ENCODE data around the gene CYP27A1. TPM values are rescaled to one million over a fixed set of nuclear protein-coding genes. Genes with fewer than 3 reads are reported as not detected.

The CYP27A1 gene
- total RNA-seq, 2 experiments from 2014 or later: 0.23 TPM; not detected in 1

DNA sequence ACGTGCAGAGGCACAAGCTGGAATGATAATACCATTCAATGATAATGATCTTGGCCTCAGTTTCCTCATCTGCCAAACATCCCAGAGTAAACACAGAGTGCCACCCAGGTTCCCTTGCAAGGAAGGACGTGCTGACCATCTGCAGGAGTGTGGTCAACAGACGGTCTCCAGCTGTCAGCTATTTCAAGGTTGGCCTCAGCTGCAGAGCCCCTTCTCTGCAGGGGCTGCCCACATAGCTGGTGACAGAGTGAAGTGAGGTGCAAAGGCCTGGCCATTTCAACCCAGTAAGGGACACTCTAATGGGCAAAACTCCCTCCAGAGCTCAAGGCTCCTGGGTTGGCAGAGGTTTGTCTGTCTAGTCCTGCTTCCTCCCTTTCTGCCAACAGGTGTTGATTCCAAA, 69.3 kb downstream of the CYP27A1 start:
- no peaks in the 10 kb centered on the region for H3K79me2 ChIP-seq (ENCODE audit: insufficient read depth, low read depth, low read length)
- H3K4me1 ChIP-seq (ENCODE audit: insufficient read depth, low read length, poor library complexity, severe bottlenecking): no peaks in the 10 kb centered on the region
- H3K27ac ChIP-seq (ENCODE audit: low read depth, low read length, poor library complexity, severe bottlenecking): no peak overlapping the region
- H3K36me3 ChIP-seq (ENCODE audit: insufficient read depth, low read length): no peaks in the 10 kb centered on the region
- H3K4me3 ChIP-seq (ENCODE audit: low read depth, low read length, poor library complexity, severe bottlenecking): no peak overlapping the region
- ChIA-PET CTCF (ENCODE audit: unreplicated experiment) (interaction anchor here (0.6 to 1.5 kb wide), 2 partner anchors 58 to 194 kb away, joined by 3 to 4 read pairs; no protein-coding TSS in a partner anchor), POLR2A (interaction anchor here (0.6 kb wide), 1 partner anchor 89 kb away, joined by 7 read pairs; no protein-coding TSS in a partner anchor)
- H3K4me2 ChIP-seq (ENCODE audit: low read length): no peak overlapping the region
- no peaks in the 10 kb centered on the region for H3K9me2 ChIP-seq (ENCODE audit: insufficient read depth, low read length)
- H3K9me3 ChIP-seq (ENCODE audit: low read length): no peaks in the 10 kb centered on the region
- TF ChIP-seq, protein P1, sequence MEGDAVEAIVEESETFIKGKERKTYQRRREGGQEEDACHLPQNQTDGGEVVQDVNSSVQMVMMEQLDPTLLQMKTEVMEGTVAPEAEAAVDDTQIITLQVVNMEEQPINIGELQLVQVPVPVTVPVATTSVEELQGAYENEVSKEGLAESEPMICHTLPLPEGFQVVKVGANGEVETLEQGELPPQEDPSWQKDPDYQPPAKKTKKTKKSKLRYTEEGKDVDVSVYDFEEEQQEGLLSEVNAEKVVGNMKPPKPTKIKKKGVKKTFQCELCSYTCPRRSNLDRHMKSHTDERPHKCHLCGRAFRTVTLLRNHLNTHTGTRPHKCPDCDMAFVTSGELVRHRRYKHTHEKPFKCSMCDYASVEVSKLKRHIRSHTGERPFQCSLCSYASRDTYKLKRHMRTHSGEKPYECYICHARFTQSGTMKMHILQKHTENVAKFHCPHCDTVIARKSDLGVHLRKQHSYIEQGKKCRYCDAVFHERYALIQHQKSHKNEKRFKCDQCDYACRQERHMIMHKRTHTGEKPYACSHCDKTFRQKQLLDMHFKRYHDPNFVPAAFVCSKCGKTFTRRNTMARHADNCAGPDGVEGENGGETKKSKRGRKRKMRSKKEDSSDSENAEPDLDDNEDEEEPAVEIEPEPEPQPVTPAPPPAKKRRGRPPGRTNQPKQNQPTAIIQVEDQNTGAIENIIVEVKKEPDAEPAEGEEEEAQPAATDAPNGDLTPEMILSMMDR (conservative IDR thresholded peaks at IDR 0.05; ENCODE audit: low read length): no peak
- no peak for TF ChIP-seq EZH2phosphoT487 (IDR thresholded peaks at IDR 0.05; ENCODE audit: borderline replicate concordance, low read depth, low read length)
- no peak overlapping the region for H2AFZ ChIP-seq (ENCODE audit: low read length)
- no peak for DNase-seq (ENCODE audit: low spot score)
- BruUV-seq (replicated peaks): no TSS peak
- H4K20me1 ChIP-seq (ENCODE audit: insufficient read depth, low read length): no peaks in the 10 kb centered on the region
- intact Hi-C loops (cut with micrococcal nuclease; ENCODE audit: unreplicated experiment): loop anchor here (5.0 kb wide), 1 partner anchor 146 kb away; no protein-coding TSS in a partner anchor

DNA sequence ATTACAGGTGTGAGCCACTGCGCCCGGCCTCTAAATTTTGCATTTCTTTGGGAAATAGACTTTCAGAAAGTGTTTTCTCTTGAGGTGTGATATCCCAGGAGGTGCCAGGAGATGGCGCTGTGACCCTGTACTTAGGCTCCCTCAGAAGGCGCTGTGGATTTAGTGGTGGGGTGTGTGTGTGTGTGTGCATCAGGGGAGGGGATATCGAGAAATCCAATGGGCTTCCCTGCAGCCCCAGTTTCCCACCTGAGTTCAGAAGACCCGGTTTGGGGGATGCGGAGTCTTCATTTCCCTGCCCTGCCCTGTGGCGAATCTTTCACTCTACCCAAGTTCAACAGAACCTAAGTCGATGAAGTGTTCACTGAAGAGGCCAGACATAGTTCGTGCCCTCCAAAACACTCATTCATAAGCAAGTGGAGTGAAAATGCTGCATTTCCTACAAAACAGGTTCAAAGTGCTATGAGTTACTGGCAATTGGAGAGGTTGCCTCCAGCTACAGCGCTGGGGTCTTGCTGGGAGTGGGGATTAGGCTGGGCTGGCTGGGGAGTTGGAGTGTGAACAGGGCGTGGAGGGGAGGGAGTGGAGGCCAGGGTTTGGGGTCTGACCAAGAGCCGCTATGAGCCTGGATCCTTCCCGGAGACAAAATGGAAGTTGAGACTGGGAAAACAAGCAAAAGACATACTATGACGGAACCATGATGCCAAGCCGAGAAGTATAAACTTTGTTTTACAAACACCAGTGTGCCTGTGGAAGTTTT, 71.1 kb downstream of the CYP27A1 start:
- no peaks in the 10 kb centered on the region for H3K4me1 ChIP-seq (ENCODE audit: insufficient read depth, low read length, poor library complexity, severe bottlenecking)
- H3K36me3 ChIP-seq (ENCODE audit: insufficient read depth, low read length): no peaks in the 10 kb centered on the region
- no TSS peak for BruUV-seq (replicated peaks)
- no peaks in the 10 kb centered on the region for H4K20me1 ChIP-seq (ENCODE audit: insufficient read depth, low read length)
- no peaks in the 10 kb centered on the region for H3K9me2 ChIP-seq (ENCODE audit: insufficient read depth, low read length)
- no peak overlapping the region for H3K4me3 ChIP-seq (ENCODE audit: low read depth, low read length, poor library complexity, severe bottlenecking)
- no peaks in the 10 kb centered on the region for H3K79me2 ChIP-seq (ENCODE audit: insufficient read depth, low read depth, low read length)
- peak; percentile 67 for DNase-seq (ENCODE audit: low spot score)
- no peak overlapping the region for H3K4me2 ChIP-seq (ENCODE audit: low read length)
- no peak for TF ChIP-seq EZH2phosphoT487 (IDR thresholded peaks at IDR 0.05; ENCODE audit: borderline replicate concordance, low read depth, low read length)
- TF ChIP-seq, protein P1 (conservative IDR thresholded peaks at IDR 0.05; ENCODE audit: low read length): peak; percentile 91
- CTCF ChIA-PET (ENCODE audit: unreplicated experiment): no interaction called here
- H2AFZ ChIP-seq (ENCODE audit: low read length): no peak overlapping the region
- intact Hi-C loops (cut with micrococcal nuclease; ENCODE audit: unreplicated experiment): loop anchor here (1.0 to 5.0 kb wide), 4 partner anchors 24 to 144 kb away; no protein-coding TSS in a partner anchor
- POLR2A ChIA-PET: interaction anchor here (0.7 kb wide), 1 partner anchor 14 kb away, joined by 3 read pairs; no protein-coding TSS in a partner anchor
- no peak overlapping the region for H3K27ac ChIP-seq (ENCODE audit: low read depth, low read length, poor library complexity, severe bottlenecking)
- H3K9me3 ChIP-seq (ENCODE audit: low read length): no peaks in the 10 kb centered on the region

DNA sequence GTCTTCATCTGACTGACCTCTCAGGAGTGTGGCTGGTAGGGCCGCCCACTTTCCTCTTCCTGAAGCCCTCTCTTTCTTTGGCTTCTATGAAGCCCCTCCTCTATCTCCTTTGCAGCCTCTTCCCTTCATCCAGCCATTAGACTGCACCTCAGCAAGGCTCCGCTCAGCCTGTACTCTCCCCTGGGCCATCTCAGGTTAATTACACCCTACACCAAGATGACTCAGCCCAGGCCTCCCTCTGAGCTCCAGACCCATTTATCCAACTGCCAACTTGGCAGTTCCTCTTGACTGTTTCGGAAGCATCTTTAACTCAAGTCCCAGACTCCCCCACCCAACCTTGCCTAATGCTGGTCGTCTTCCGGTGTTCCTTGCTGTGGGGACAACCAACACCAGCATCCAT, 71.8 kb downstream of the CYP27A1 start:
- ChIA-PET CTCF (ENCODE audit: unreplicated experiment) (no interaction called here), POLR2A (no interaction called here)
- Histone ChIP-seq H2AFZ (ENCODE audit: low read length) (no peak overlapping the region), H3K4me1 (ENCODE audit: insufficient read depth, low read length, poor library complexity, severe bottlenecking) (no peaks in the 10 kb centered on the region), H3K4me3 (ENCODE audit: low read depth, low read length, poor library complexity, severe bottlenecking) (no peak overlapping the region), H4K20me1 (ENCODE audit: insufficient read depth, low read length) (no peaks in the 10 kb centered on the region), H3K9me3 (ENCODE audit: low read length) (no peaks in the 10 kb centered on the region), H3K36me3 (ENCODE audit: insufficient read depth, low read length) (no peaks in the 10 kb centered on the region), H3K79me2 (ENCODE audit: insufficient read depth, low read depth, low read length) (no peaks in the 10 kb centered on the region), H3K27ac (ENCODE audit: low read depth, low read length, poor library complexity, severe bottlenecking) (no peak overlapping the region), H3K9me2 (ENCODE audit: insufficient read depth, low read length) (no peaks in the 10 kb centered on the region), H3K4me2 (ENCODE audit: low read length) (no peak overlapping the region)
- no peak for DNase-seq (ENCODE audit: low spot score)
- intact Hi-C loops (cut with micrococcal nuclease; ENCODE audit: unreplicated experiment): loop anchor here (2.0 to 5.0 kb wide), 3 partner anchors 23 to 144 kb away; no protein-coding TSS in a partner anchor
- no TSS peak for BruUV-seq (replicated peaks)
- TF ChIP-seq, protein P1 (conservative IDR thresholded peaks at IDR 0.05; ENCODE audit: low read length): no peak
- TF ChIP-seq EZH2phosphoT487 (IDR thresholded peaks at IDR 0.05; ENCODE audit: borderline replicate concordance, low read depth, low read length): no peak
